HG02973 (cell line): Measurements from ENCODE around the gene SMOC1.

Source experiments
- ATAC-seq: cut with Tn5 transposase; IDR thresholded peaks from one replicate; pipeline ENCODE4 v1.9.1; 2021; ENCODE audit warnings: moderate library complexity; ENCODE audit not compliant: unreplicated experiment

The SMOC1 gene

GRCh38 chr14:69980457-69981425 is 101.5 kb downstream of the SMOC1 start:
- no peak for ATAC-seq

GRCh38 chr14:69982220-69982839 is 103.1 kb downstream of the SMOC1 start:
- ATAC-seq = no peak

GRCh38 chr14:69982886-69983285 is 103.7 kb downstream of the SMOC1 start:
- ATAC-seq = no peak

- ATAC-seq = no peak
Observed at GRCh38 chr14:69983317-69983716, 104.1 kb downstream of the SMOC1 start.

GRCh38 chr14:69985463-69985862 is 106.2 kb downstream of the SMOC1 start:
- no peak for ATAC-seq

- ATAC-seq = no peak
Observed at GRCh38 chr14:69986336-69986735, 107.1 kb downstream of the SMOC1 start.

GRCh38 chr14:69987406-69988121 is 108.3 kb downstream of the SMOC1 start:
- ATAC-seq = no peak

- ATAC-seq = no peak
Observed at GRCh38 chr14:69988979-69989378, 109.8 kb downstream of the SMOC1 start.

GRCh38 chr14:69989622-69990021 is 110.4 kb downstream of the SMOC1 start:
- no peak for ATAC-seq

GRCh38 chr14:69990323-69990722 is 111.1 kb downstream of the SMOC1 start:
- ATAC-seq = no peak

GRCh38 chr14:69991422-69991821 is 112.2 kb downstream of the SMOC1 start:
- ATAC-seq = no peak

- no peak for ATAC-seq
Observed at GRCh38 chr14:69992564-69992963, 113.3 kb downstream of the SMOC1 start.

- ATAC-seq = no peak
Observed at GRCh38 chr14:69993326-69993725, 114.1 kb downstream of the SMOC1 start.

- no peak for ATAC-seq
Observed at GRCh38 chr14:69994002-69994401, 114.8 kb downstream of the SMOC1 start.

- ATAC-seq = no peak
Observed at GRCh38 chr14:69996216-69996615, 117.0 kb downstream of the SMOC1 start.

GRCh38 chr14:69997849-69998248 is 118.6 kb downstream of the SMOC1 start:
- ATAC-seq = no peak

- ATAC-seq = no peak
Observed at GRCh38 chr14:69999261-69999674, 120.1 kb downstream of the SMOC1 start.

GRCh38 chr14:70000601-70001000 is 121.4 kb downstream of the SMOC1 start:
- ATAC-seq = no peak

- no peak for ATAC-seq
Observed at GRCh38 chr14:70002589-70003346, 123.6 kb downstream of the SMOC1 start.

- no peak for ATAC-seq
Observed at GRCh38 chr14:70004791-70005190, 125.6 kb downstream of the SMOC1 start.

- ATAC-seq = no peak
Observed at GRCh38 chr14:70005281-70005805, 126.1 kb downstream of the SMOC1 start.
